Fibroblast of skin of abdomen (primary cell): ENCODE measurements around the gene CHD2.

ENCODE experiments used
- DNase-seq: peaks from one replicate; pipeline ENCODE4 v3.0.0-alpha.2; 2013

CHD2 gene

DNA sequence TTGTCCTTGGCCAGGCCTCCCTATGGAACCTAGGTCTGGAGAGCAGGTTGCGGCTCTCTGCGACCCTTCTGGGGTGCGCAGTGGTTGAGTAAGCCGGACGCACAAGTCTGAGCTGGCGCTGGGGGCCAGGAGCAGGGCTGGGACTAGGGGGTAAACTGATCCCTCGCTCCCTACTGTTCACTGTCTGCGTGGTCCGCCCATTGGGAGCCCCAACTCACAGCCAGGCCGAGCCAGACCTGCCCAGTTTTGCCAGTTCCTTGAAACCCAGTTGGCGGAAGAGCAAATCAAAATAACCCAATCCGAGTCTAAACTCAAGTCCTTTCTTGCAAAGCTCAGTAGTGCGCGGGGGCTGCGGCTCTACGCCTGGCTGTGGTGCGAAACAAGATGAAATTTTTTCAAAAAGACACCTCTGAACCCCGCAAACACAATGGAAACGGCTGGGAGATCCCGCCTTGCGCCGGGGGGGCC, 171.4 kb downstream of the CHD2 start:
- DNase-seq, result peak; percentile 11

DNA sequence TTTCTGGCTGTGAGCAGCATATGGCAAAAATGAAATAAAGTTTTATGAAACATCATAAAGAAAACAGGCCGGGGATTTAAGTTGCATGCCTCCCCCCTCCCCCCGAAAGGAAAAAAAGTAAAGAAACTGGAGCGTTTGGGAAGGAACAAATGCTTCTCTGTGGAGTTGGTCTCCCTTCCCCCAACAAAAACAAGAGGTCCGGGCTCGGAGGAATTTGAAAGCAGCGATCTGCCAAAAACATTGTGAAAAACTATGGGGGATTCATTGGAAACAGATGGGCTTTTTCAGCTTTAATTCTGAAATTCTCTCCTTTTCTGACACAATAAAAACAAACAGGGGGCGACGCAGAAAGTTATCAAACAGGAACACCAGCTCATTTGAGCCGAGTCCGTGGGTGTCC, 171.9 kb downstream of the CHD2 start:
- peak; percentile 81 for DNase-seq

DNA sequence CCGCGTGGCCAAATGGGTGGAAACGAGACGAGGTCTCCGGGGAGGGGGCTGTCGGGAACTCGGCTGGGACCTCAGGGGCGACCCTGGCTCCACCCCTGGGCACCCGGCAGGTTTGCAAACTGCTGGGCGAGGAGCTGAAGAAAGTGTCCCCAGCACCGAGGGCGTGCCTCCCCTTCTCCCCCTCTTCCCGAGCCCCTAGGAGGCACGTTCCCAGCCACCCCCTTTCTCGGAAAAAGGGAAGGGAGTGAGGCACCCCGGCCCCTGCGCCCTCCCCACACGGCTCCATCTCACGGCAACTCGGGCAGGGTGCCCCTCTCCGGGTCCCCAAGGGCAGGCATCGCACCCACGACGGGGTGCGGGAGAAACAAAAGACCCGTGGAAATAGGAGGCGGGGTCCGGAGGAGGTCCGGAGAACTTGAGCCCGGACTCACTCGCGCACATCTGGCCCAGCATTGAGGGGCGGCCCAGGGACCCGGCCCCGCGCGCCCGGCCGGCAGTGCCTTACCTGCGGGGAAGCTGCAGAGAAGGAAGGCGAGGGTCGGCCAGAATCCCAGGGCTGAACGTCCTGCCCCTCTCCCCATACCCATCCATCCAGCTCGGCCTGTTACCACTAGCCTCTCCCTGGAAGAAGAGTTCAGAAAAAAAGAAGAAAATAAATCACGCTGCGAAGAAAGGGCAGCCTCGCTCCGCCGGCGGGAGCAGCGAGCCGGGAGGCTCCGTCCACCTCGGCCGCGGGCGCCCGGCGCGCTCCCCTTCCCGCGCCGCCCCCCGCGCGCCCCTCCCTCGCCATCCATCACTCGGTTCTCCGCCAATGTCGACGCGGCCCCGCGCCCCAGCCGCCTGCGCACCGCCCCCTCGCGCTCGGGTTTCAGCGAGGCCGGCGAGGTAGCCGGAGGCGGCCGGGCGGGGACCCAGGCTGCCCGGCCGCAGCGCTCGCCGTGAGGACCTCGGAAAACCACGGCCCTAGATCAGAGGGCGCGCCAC, 172.6 kb downstream of the CHD2 start:
- DNase-seq, result peak; percentile 79

DNA sequence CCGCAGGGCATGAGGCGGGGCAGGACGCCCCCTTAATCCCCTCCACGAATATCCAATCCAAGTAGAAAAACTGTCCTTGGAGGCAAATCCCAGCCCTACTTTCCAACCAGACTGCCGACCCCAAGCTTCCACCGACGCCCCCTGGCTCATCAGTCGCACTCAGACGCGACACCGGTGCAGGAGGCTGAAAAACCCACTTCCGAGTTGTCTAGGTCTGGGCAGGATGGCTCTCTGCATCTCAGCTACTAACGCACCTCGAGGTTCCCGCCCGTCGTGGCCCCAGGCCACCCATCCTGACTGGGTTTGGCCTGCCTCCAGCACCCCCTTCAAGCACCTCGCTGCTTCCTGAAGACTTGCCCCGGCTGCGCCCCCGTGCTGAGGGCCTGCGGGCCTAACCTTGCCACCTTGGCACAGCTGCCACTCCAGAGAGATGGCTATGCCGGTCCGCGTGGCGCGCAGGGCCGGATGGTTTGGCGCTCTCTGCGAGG, 173.4 kb downstream of the CHD2 start:
- DNase-seq, result no peak

DNA sequence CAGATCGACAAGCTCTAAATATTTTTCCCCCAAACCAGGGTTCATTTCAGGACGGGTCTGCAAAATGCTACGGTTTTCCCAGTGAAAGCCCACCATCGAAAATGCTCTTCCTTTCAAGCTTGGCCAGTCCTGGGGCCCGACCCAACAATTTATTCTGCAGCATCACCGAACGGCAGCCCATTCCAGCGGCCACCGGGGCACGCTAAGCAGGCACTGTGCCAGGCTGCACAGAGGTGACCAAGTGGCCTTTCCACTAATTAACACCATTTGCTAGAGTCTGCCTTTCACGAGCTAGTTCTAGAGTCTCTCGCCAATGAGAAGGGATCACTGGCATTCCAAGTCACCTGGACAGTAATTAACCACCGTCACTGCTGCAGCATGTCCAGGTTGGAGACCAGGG, 174.5 kb downstream of the CHD2 start:
- DNase-seq, result no peak

DNA sequence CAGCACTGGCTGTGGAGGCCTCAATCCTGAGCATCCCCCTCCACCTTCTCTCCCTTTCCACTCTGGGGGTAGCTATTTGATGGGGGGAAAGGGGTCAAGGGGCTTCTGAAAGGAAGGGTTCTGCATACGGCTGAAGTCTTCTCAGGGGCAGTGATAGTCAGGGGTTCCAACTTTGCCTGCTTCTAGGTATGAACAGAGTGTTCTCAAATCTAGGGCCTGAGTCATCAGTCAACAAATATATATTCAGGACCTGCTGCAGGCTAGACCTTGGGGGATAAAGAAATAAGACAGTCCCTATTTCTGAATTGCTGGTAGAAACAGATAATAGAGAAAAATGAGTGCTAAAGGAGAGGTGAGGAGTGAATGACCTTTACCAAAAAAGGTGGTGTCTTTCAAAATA, 176.1 kb downstream of the CHD2 start:
- DNase-seq, result no peak

DNA sequence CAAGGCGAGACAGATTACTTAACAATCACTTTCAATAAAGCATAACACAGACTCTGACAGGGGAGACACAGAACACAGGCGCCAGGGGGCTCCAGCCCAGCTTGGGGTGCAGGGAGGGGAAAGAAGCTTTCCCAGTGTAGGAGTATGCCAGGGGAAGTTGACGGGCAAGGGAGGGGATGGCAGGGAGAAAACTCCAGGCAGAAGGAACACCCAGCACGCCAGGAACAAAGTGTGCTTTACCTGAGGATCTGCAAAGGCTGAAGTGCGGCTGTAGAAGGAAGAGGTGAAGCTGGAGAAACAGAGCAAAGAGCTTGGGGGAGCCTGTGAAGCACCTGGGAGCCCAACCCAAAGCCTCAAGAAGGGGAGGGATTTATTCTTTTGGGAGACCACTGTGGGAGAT, 176.8 kb downstream of the CHD2 start:
- no peak for DNase-seq
